ELR (cell line): Measurements from ENCODE around the gene STIP1.

Experiments
- DNase-seq: peaks from one replicate; pipeline ENCODE4 v3.0.0-alpha.2; 2015; ENCODE audit warnings: low read depth

STIP1 gene

DNA sequence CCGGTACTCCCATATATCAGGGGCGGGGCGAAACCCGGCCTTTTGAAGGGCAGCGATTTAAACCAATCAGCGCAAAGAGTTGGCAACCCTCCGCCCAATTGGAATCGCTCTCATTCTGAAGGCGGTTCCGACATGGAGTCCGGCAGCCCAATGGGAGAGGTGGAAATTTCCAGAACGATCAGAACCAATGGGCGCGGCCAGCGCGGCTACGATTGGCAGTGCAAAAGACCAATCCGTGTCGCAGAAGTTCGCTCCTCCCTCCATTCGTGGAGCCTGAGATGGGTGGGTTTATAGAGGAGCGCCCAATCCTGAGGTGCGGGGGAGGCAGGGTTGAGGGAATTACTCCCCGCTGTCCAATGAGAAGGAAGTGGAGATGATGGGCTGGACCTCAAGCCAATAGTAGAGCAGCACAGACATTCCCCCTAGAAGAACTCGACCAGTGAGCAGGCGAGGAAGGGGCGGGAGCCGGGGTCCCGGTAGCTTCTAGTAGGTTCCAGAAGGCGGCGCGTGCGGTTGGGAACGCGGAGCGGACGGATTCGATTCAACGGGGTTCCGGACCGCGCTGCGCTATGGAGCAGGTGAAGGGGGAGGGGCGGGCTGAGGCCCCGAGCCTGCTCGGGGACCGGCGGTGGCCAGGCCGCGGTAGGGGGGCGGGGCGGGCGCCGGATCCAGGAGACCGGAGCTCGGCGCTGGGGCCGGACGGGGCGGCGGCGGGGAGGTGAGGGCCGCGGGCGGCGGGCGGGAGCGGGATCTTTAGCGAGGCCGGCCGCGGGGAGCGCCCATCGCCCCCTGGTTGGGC is at the start of gene STIP1:
Gene STIP1, plus strand, starts transcription at position 479 of the 799 bp plus-strand sequence. Its CDS starts 91 bp downstream, at position 570.
- peak; percentile 100 for DNase-seq

DNA sequence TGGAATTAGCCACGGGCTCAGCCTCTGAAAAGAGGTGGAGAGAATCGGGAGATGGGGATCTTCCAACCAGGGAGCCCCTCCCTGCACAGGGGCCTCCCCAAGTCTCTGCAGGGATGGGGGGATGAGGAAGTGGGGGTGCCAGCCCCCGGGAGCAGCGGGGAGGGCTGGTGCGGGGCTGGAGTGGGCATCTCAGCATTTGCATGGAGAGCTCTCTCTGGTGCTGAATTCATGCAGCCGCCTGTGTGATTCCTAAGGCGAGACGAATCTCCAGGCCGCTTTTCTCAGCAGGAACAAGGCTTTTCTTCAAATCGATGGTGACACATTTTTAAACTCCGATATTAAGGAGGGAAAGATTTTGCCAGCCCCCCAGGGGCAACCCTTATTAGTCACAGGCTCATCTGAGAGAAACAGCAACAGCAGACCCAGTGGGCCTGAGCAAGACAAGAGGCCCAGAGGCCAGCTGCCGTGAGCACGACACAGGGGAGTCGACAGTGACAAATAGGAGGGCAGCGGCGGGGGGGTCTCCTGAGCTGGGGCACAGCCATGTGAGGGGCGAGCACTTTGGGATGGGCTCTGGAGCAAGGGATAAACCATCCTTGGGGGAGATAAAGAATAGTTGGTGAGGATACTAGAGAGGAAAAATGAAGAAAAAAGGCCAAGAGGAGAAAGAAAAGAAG is 49.1 kb upstream of the STIP1 start:
- DNase-seq, result no peak

DNA sequence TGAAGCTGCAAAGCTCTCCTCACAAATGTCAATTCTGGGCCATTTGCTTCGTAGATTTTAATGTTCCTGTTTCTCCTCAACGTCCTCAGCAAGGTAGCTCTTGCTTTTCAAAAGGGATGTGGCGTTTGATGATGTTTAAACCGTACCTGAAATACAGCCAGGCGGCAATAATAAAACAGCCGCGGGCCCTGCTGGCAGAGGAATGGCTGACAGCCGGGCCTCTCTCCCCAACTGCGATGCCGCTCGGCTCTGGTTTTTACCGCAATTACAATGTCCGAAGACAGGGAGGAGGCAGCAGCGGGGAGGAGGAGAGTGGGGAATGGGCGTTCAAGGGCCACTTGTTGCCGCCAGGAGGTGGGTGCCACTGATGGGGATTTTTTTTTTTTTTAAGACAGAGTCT is 47.6 kb upstream of the STIP1 start:
- no peak for DNase-seq

- no peak for DNase-seq
Observed at GRCh38 chr11:64139049-64139448, 46.9 kb upstream of the STIP1 start.

DNA sequence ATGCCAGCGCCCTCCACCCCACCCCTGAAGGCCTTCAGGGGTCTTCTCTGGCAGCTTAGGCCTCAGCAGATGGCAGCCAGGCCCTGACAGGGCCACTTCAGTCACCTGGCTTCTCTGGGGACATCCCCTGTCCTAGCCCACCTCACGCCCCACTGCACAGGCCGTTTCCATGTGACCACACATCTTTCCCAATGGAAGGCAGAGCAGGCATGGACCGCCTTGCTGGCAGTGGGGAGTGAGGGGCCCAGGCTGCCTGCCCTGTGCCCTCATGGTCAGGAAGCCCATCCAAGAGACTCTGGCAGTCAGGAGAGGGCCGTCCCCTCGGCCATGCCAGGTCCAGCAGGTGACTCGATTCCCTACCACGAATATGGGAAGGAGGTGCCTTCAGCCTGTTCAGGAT is 45.9 kb upstream of the STIP1 start:
- DNase-seq, result no peak

DNA sequence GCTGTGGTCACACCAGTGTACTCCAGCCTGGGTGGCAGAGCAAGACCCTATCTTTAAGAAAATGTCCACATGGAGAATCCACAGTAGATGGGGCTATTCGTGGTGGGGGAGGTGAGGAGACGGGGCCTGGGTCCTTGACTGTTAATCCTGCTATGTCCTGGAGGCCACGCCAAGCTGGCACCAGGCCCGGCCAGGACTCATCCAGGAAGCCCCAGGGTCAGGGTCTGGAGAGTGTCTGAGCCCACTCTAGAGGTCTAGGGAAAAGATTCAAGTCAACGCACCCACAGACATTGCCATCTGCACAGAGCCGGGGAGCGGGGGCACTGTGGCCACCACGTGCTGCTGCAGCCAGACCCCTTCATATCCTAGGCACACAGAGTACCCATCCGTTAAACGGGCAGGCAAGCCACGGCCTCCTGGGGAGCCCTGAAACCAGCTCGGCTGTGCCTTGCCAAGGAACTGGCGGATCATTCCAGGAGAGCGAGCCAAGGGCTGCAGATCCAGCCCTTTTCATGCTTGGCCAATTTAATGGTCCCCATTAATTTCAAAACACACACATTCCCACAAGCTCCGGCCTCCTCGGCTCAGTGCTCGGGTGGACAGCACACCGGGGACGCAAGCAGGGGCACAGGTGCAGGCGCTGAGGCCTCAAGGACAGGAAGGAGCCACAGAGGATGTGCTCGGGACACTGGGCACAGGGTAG is 44.7 kb upstream of the STIP1 start:
- no peak for DNase-seq

DNA sequence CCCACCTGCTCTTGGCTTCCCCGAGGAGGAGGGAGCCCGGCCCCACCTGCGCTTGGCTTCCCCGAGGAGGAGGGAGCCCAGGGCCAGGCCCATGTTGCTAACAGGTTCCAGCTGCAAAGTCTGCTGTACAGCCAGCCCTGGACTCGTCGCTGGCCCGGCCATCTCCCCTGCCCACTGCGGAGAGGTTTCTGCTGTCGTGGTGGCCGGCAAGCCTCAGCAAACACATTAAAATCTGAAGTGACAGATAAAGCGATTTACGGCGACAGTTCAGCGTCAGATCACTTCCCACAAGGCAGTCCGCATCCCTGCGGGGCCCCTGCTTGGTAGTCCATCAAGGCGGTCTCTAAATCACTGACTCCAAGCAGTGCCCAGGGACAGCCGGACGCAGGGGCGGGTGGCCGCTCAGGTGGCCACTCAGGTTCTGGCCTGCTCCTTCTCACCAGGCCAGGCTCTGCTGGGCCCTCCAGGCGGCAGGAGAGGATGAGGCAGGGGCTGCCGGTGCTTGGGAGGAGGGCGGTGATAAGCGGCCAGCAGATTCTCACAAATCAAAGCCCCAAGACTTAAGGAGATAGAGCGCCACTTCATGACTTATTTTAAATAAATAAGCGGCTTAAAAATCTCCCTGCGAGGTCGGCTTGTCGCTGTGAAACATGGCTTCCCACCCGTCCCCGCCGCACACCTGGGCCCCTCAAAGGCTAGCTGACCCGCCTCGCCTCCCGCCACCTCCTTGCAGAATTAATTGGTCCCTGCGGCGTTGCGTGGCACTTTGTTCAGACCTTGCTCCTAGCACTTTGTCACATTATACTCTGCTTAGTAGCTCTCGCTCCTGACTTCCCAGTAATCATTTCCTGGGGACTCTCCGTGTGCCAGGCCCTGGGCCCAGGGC is 41.1 kb upstream of the STIP1 start:
- DNase-seq, result no peak

DNA sequence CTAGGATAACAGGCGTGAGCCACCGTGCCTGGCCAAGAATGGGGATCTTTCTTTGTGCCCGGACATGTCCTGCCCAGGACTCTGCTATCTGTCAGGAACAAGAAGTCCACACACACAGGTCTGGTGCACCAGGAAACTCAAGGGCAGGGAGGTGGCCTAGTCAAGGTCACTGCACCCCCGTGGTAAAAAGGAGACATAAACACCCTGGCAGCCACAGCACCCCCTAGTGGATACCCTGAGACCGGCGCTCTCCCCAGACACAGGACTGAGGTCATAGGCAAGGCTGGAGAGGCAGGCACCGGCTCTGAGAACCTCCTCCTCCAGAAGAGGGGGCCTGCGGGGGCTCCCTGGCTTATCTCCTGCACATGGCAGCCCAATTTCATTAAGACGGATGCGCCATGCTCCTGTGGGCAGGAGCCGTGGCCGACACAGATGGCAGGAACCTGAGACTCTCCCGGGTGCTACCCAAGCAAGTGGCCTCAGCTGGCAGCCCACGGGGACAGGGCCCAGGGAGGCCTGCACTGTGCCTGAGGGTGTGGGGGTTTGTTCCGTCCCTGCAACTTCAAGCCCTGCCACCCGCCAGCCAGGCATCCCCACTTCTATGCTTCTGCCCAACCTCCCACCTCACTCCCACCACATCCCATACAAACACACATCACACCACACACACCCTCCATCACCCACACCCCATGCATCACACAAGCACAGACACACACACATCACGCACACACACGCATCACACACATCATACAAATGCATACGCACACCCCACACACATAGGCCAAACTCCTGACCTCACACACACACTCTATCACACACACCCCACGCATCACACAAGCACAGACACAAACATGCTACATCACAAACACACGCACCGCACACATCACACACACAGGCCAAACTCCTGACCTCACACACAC is 39.7 kb upstream of the STIP1 start:
- DNase-seq, result peak; percentile 57

DNA sequence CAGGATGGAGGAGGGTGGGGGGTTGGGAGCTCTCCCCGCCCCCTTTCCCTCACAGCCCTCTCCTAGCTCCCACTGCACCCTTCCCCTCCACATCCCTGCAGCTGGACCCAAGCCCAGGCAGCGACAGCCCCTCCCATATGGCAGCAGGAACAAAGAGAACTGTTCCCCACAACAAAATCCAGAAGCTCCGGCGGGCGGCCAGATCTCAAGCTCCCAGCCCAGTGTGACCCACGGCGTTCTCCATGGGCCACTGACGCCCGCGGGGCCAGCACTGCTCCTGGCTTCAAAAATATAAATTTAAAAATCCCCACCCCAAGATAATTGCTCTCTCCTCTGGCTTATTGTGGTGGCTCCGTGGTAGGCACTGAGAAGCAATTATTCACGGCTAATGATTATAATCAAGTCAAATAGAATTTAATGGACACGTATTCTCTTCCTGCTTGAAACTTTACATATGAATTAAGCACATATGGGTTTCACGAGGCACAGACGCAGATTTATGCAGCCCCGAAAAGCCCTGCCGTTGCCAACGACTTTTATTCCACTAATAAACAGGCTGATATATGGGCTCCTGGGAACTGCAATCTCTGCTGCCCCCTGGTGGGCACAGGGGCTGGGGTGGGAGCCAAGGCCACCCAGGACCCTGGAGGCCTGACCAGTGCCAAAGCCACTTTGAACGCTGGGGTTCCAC is 37.6 kb upstream of the STIP1 start:
- peak; percentile 75 for DNase-seq

- DNase-seq, result no peak
Observed at GRCh38 chr11:64148917-64149617, 36.9 kb upstream of the STIP1 start.

GRCh38 chr11:64150051-64150450 is 35.9 kb upstream of the STIP1 start:
- DNase-seq, result no peak

GRCh38 chr11:64150481-64151239 is 35.3 kb upstream of the STIP1 start:
- no peak for DNase-seq

- DNase-seq, result no peak
Observed at GRCh38 chr11:64151337-64151736, 34.6 kb upstream of the STIP1 start.

GRCh38 chr11:64152841-64153691 is 32.9 kb upstream of the STIP1 start:
- peak; percentile 61 for DNase-seq

DNA sequence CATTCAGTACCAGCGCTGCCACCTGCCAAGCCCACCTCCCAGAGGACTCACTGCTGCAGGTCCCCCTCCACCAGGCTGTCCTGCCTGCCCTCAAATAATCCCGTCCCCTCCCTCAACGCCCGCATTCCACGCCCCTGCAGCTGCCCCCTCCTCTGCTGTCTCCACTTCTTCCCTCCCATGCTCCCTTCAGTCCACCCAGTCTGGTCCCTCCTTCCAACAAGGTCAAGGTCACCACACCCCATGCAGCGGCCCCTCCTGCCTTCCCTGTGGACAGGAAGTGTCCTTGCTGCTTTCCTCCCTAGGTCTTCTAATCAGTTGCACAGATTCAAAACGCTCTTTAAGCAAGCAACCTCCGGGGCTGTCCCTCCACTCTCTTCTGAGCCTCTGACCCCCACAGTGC is 32.2 kb upstream of the STIP1 start:
- DNase-seq, result no peak

- no peak for DNase-seq
Observed at GRCh38 chr11:64156235-64157011, 29.5 kb upstream of the STIP1 start.
